HG03064 (cell line): ENCODE results near the gene EXOC1L.

Experiments
- ATAC-seq: cut with Tn5 transposase; IDR thresholded peaks from one replicate; pipeline ENCODE4 v1.9.1; 2021; ENCODE audit warnings: low read depth; ENCODE audit not compliant: unreplicated experiment

Gene EXOC1L

DNA sequence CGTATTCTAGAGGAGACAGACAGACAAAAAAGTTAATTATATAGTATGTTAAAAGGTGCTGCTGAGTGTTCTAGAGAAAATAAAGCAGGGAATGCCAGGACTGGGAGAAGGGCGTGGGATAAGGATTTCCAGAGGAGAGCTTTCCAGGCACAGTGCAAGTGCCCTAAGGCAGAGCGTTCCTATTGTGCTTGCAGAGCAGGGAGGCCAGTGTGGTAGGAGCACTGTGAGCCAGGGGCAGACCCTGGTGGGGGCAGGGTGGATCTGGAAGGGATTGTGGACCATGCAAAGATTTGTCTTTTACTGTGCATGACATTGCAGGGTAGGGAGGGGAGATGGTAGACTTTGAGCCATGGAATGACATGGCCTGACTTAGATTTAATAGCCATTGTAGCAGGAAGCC lies 59.6 kb downstream of the EXOC1L start:
- no peak for ATAC-seq

DNA sequence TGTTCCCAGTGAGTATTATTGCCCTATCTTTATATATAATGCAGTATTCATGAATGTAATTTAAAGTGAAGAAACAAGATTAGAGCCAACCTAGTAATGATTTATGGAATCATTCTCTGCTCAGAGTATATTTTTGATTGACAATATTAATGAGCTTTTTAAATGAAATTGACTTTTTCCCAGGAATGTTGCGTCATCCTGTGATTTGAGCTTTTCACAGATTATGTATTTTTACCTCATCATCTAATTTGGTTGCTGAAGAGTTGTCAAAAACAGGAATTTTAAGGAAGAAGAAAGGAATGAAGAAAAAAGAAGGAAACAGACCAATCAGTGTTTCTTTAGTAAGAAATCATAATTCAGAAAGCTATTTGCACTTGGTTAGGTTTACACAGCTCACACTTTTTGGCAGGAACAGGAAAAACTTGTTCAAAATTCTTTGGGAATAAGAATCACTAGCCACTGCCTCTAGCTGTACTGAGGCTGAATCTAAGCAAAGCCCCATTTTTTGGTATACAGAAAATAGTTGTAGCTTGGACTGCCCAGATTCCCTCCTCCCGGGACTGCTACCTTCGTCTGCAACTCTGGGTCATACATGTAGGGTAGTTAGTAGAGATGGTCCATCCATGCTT lies 61.2 kb downstream of the EXOC1L start:
- ATAC-seq = no peak

DNA sequence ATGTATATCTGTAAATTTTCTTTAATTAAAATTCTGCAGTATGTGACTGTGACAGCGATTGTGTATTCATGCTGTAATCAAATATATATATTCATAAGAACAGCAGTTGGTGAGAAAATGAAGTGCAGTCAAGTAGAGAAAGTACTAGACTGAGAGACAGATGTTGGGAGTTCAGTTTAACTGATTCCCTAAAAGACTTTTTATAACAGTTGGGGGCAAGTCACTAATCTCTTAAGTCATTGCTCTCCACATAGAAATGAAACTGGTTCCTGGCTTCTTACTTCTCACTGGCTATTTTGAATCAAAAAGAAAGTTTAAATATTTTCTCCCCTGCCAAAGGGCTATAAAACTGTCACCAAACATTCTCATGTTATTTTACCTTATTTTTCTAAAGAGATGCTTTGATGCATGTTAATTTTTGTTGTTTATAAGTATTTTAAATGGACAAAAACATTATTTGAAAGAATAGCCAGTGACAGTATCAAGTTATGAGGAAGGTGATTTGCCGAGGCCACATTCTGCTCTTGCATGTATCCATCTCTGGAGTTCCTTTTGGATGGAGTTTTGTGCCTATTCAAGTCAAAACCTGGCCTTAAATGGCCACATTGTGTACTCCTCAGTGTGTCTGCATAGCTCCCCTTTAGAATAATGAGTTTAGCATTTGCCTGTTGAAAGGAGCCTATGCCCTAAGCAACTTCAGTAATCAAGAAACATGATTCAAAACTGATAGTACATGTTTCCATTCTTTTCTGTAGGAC lies 64.7 kb downstream of the EXOC1L start:
- ATAC-seq = no peak

DNA sequence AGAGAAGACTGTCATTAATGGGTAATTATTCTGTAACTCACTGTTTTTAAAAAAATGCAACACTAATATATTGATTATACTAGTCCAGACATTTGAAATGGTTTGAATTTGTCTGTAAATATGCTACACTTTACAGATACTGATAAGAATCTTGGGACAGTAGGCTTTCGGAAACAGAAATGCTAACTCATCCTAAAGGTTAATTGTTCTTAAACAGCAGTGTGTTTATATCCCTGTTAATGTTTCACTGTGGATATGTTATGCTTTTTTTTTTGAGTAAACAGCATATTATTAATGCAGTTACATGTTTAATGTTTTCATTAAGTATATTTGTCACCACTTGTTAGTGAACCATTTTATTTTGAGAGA lies 65.2 kb downstream of the EXOC1L start:
- ATAC-seq = no peak
